Measurements from ENCODE around the gene TMSB10.

- TF ChIP-seq EP300 (IDR thresholded peaks at IDR 0.05; ENCODE audit: borderline replicate concordance) = no peak
- TF ChIP-seq FOXM1 (IDR thresholded peaks at IDR 0.05; ENCODE audit: borderline replicate concordance, low read depth) = no peak
- TF ChIP-seq REST (IDR thresholded peaks at IDR 0.05; ENCODE audit: low read depth) = no peak
- no peak for TF ChIP-seq MAX (IDR thresholded peaks at IDR 0.05)
- no peak for TF ChIP-seq CREB1 (IDR thresholded peaks at IDR 0.05; ENCODE audit: low read depth)
- TF ChIP-seq NFIC (IDR thresholded peaks at IDR 0.05) = no peak
- TF ChIP-seq CEBPB (IDR thresholded peaks at IDR 0.05) = no peak
These were observed 35.5 kb downstream of the TMSB10 start for GRCh38 chr2:84940831-84941412.

All from Ishikawa (cell line).